B cell (primary cell): Measurements from ENCODE around the gene BEND5. TPM values are rescaled to one million over a fixed set of nuclear protein-coding genes. Genes with fewer than 3 reads are reported as not detected.
A peak's percentile ranks its signal among the peaks of the same experiment; 100 is the strongest.

Source experiments
- ATAC-seq: fragments of 200-7000 bp; cut with Tn5 transposase; one replicate; pipeline ENCODE4 v1.10.0; 2021; ENCODE audit warnings: low read depth, mild to moderate bottlenecking, moderate number of reproducible peaks, moderate library complexity
- CTCF ChIA-PET: fragments of 350-600 bp; sonication (Branson Sonifier 250); formaldehyde crosslinking; loops from one replicate; lab custom pipeline; 2021; ENCODE audit warnings: antibody characterized with exemption, inconsistent platforms; lab: Charles Lee
- POLR2A ChIA-PET: fragments of 350-600 bp; sonication (Branson Sonifier 250); formaldehyde crosslinking; loops from one replicate; lab custom pipeline; 2021; ENCODE audit warnings: antibody characterized with exemption; lab: Charles Lee
- DNase-seq: peaks from one replicate; pipeline ENCODE4 v3.0.0; 2013
- H2AFZ ChIP-seq: 2 replicates; pipeline ENCODE4 v1.6.1; 2012; ENCODE audit warnings: mild to moderate bottlenecking, low read depth, low read length; ENCODE audit not compliant: insufficient read depth, poor library complexity, severe bottlenecking
- H3K27ac ChIP-seq, 2 donors: 1 replicate in 1 of 2; 2 replicates in 1 of 2; pipeline ENCODE4 v1.5.1; 2012 to 2013; ENCODE audit warnings: low read length in 2 of 2, mild to moderate bottlenecking in 2 of 2, moderate library complexity in 1 of 2
- H3K27me3 ChIP-seq, 4 experiments: fragments of 200-600 bp in 1 of 4; sonication (generic) in 1 of 4; replicated peaks in 1 of 4; 1 replicate in 2 of 4; 2 replicates in 2 of 4; pipeline versions ENCODE4 v1.6.1 to v1.7.0; 2013 to 2016; ENCODE audit warnings: low read length in 3 of 4, mild to moderate bottlenecking in 2 of 4, mixed read lengths in 1 of 4, moderate library complexity in 1 of 4; ENCODE audit not compliant: insufficient read depth in 4 of 4, control insufficient read depth in 3 of 4; ENCODE audit errors: control extremely low read depth in 1 of 4
- H3K36me3 ChIP-seq, 2 experiments: replicated peaks in 1 of 2; 1 replicate in 1 of 2; 2 replicates in 1 of 2; pipeline versions ENCODE4 v1.6.1 to v1.7.1; 2013; ENCODE audit warnings: low read length in 1 of 2; ENCODE audit not compliant: insufficient read depth in 2 of 2, control insufficient read depth in 1 of 2; ENCODE audit errors: control extremely low read depth in 1 of 2, extremely low read depth in 1 of 2
- H3K4me1 ChIP-seq, 2 donors: fragments of 200-600 bp in 1 of 2; sonication (generic) in 1 of 2; 1 replicate in 1 of 2; 2 replicates in 1 of 2; pipeline versions ENCODE4 v1.5.1 to v1.6.1; 2013 to 2017; ENCODE audit warnings: low read length in 2 of 2; ENCODE audit not compliant: control insufficient read depth in 2 of 2, insufficient read depth in 2 of 2
- H3K4me2 ChIP-seq: replicated peaks from 2 replicates; pipeline ENCODE3; 2012; ENCODE audit warnings: mild to moderate bottlenecking, low read depth, low read length; ENCODE audit not compliant: poor library complexity, severe bottlenecking
- H3K4me3 ChIP-seq, 5 experiments: fragments of 200-600 bp in 1 of 5; sonication (generic) in 1 of 5; 1 replicate in 3 of 5; 2 replicates in 2 of 5; pipeline versions ENCODE4 v1.5.1 to v1.7.0; 2011 to 2016; ENCODE audit warnings: low read length in 4 of 5, mild to moderate bottlenecking in 4 of 5, low read depth in 2 of 5, control low read depth in 1 of 5, moderate library complexity in 1 of 5; ENCODE audit not compliant: insufficient read depth in 1 of 5; ENCODE audit errors: control extremely low read depth in 1 of 5, extremely low read depth in 1 of 5
- H3K79me2 ChIP-seq: fragments of 200-600 bp; sonication (generic); one replicate; pipeline ENCODE4 v1.6.0; 2016; ENCODE audit warnings: low read length; ENCODE audit not compliant: control insufficient read depth, insufficient read depth
- H3K9ac ChIP-seq: fragments of 200-600 bp; sonication (generic); 2 replicates; pipeline ENCODE4 v1.6.1; 2017; ENCODE audit warnings: mild to moderate bottlenecking, low read length, moderate library complexity
- H3K9me3 ChIP-seq, 3 donors: one replicate each; pipeline versions ENCODE4 v1.6.1 to v1.7.1; 2013; ENCODE audit warnings: low read length in 2 of 3; ENCODE audit not compliant: control insufficient read depth in 2 of 3, insufficient read depth in 1 of 3; ENCODE audit errors: control extremely low read depth in 1 of 3
- H4K20me1 ChIP-seq: 2 replicates; pipeline ENCODE4 v1.6.0; 2012; ENCODE audit warnings: mild to moderate bottlenecking, low read length; ENCODE audit not compliant: insufficient read depth, control insufficient read depth, poor library complexity, severe bottlenecking
- H3K27ac Mint-ChIP-seq: one replicate; pipeline ENCODE4 v1.8.0; 2021; ENCODE audit warnings: mixed read lengths
- H3K27me3 Mint-ChIP-seq: one replicate; pipeline ENCODE4 v1.8.0; 2021; ENCODE audit warnings: mixed read lengths
- H3K4me1 Mint-ChIP-seq: one replicate; pipeline ENCODE4 v1.8.0; 2021; ENCODE audit warnings: mixed read lengths
- H3K4me3 Mint-ChIP-seq: one replicate; pipeline ENCODE4 v1.8.0; 2021; ENCODE audit warnings: mixed read lengths
- H3K9me3 Mint-ChIP-seq: one replicate; pipeline ENCODE4 v1.8.0; 2022; ENCODE audit warnings: mixed read lengths; ENCODE audit not compliant: insufficient read depth
- CTCF ChIP-seq: fragments of 200-600 bp; IDR thresholded peaks from one replicate; pipeline ENCODE4 v1.8.0; 2022; ENCODE audit warnings: antibody characterized with exemption, mild to moderate bottlenecking
- EZH2 ChIP-seq: IDR thresholded peaks from 2 replicates; pipeline ENCODE4 v1.6.1; 2012; ENCODE audit warnings: borderline replicate concordance, low read depth, mild to moderate bottlenecking, moderate library complexity, low read length; ENCODE audit not compliant: insufficient read depth, poor library complexity, severe bottlenecking
- WGBS: methylation state at CpG from one replicate; pipeline ENCODE4 v1.1.5; 2013; ENCODE audit warnings: missing lambda C conversion rate; ENCODE audit not compliant: insufficient coverage; 5-methylcytosine and 5-hydroxymethylcytosine counted together
- intact Hi-C: fragments of 100-400 bp; cut with micrococcal nuclease; formaldehyde crosslinking; loops from one replicate; pipeline ENCODE4 v1.10.0; 2022
- polyA plus RNA-seq: library from polyadenylated mRNA; depleted of rRNA; stranded (reverse); fragments of >200 nt; gene quantifications from 2 replicates; pipeline ENCODE4 v1.2.3, GENCODE V29; 2012
- total RNA-seq, 2 donors: library from RNA; stranded (reverse); fragments of 120-200 nt in 1 of 2; gene quantifications; 1 replicate in 1 of 2; 2 replicates in 1 of 2; pipeline versions ENCODE4 v1.2.3 to v1.2.4, GENCODE V29; 2013 to 2022

The BEND5 gene
- total and polyA plus RNA-seq, 2 donors (not counting 1 experiment from before 2014, with no cell fraction given), result 19.5 to 19.7 TPM

- no peaks in the 10 kb centered on the region for H3K4me1 ChIP-seq
- no peaks in the 10 kb centered on the region for H4K20me1 ChIP-seq
- no peak for TF ChIP-seq EZH2
- TF ChIP-seq CTCF, result no peak
- no peaks in the 10 kb centered on the region for H3K4me1 Mint-ChIP-seq
- DNase-seq (no peak), ATAC-seq (no peak)
- intact Hi-C loops, result no loop called here
- H3K27me3 Mint-ChIP-seq, result peaks cover 7% of the 10 kb centered on the region
- H3K27ac ChIP-seq, result no peak overlapping the region
- H3K9me3 ChIP-seq, result no peaks in the 10 kb centered on the region
- H3K4me2 ChIP-seq, result no peak overlapping the region
- ChIA-PET POLR2A (no interaction called here), CTCF (no interaction called here)
- H3K27me3 ChIP-seq, result peaks cover 0 to 6% (median 0%) of the 10 kb centered on the region in 4 experiments
- H3K36me3 ChIP-seq, result no peaks in the 10 kb centered on the region
- no peak overlapping the region for H3K27ac Mint-ChIP-seq
- no peak overlapping the region for H3K4me3 ChIP-seq
- no peak overlapping the region for H2AFZ ChIP-seq
- no peaks in the 10 kb centered on the region for H3K79me2 ChIP-seq
- no CpG with 5 or more reads among the region's 2 CpGs for WGBS
- no peaks in the 10 kb centered on the region for H3K9me3 Mint-ChIP-seq
- H3K9ac ChIP-seq, result no peak overlapping the region
- no peak overlapping the region for H3K4me3 Mint-ChIP-seq
Measured at GRCh38 chr1:48701445-48701844, 75.2 kb downstream of the BEND5 start.

DNA sequence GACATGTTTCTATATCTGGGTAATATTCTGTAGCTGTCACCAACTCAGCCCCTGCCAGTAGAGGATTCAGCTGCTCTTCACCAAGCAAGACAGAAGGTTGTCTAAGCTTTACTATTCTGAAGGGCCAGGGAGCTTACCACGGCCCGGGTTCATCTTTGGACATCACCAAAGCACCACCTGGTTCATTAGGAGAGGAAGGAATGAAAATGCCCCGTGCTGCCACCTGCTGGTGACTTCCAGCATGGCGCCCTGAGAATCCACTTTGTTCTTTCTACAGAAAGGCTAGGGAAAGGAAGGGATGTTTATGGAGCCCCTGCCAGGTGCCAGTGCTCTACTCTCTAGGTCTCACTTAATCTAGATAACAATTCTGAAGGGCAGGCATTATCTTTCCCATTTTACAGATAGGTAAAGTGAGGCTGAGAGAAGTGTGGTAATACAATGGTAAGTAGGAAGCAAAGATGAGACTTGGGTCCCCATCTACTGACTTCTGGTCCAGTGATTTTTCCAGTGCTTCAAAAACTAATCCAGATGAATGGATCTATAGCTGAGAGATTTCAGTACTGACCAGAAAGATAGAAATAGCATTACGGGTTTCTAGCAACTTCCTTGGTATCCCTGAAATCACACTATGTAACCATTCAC is 79.5 kb downstream of the BEND5 start:
- H3K9me3 Mint-ChIP-seq, result no peaks in the 10 kb centered on the region
- Histone ChIP-seq H3K9ac (no peak overlapping the region), H3K27me3 (peaks cover 0 to 6% (median 0%) of the 10 kb centered on the region in 4 experiments), H3K4me2 (no peak overlapping the region), H3K9me3 (no peaks in the 10 kb centered on the region), H2AFZ (no peak overlapping the region), H3K36me3 (no peaks in the 10 kb centered on the region), H3K27ac (no peak overlapping the region), H3K4me1 (no peaks in the 10 kb centered on the region), H3K4me3 (no peak overlapping the region), H3K79me2 (no peaks in the 10 kb centered on the region), H4K20me1 (no peaks in the 10 kb centered on the region)
- H3K27me3 Mint-ChIP-seq, result peaks cover 9% of the 10 kb centered on the region
- DNase-seq (peak; percentile 58), ATAC-seq (no peak)
- no peaks in the 10 kb centered on the region for H3K4me1 Mint-ChIP-seq
- TF ChIP-seq CTCF (peak; percentile 97), EZH2 (no peak)
- 0% methylated on average over 1 of the region's 5 CpGs for WGBS
- intact Hi-C loops, result loop anchor here (1.0 kb wide), 1 partner anchor 120 kb away; no protein-coding TSS in a partner anchor
- H3K27ac Mint-ChIP-seq, result no peak overlapping the region
- CTCF ChIA-PET, result interaction anchor here (0.8 to 4.9 kb wide), 13 partner anchors 9 to 587 kb away, joined by 3 to 34 read pairs (median 6); no protein-coding TSS in a partner anchor
- POLR2A ChIA-PET, result no interaction called here
- H3K4me3 Mint-ChIP-seq, result no peak overlapping the region
